ENCODE data around the gene ATG7.

The ATG7 gene, protein sequence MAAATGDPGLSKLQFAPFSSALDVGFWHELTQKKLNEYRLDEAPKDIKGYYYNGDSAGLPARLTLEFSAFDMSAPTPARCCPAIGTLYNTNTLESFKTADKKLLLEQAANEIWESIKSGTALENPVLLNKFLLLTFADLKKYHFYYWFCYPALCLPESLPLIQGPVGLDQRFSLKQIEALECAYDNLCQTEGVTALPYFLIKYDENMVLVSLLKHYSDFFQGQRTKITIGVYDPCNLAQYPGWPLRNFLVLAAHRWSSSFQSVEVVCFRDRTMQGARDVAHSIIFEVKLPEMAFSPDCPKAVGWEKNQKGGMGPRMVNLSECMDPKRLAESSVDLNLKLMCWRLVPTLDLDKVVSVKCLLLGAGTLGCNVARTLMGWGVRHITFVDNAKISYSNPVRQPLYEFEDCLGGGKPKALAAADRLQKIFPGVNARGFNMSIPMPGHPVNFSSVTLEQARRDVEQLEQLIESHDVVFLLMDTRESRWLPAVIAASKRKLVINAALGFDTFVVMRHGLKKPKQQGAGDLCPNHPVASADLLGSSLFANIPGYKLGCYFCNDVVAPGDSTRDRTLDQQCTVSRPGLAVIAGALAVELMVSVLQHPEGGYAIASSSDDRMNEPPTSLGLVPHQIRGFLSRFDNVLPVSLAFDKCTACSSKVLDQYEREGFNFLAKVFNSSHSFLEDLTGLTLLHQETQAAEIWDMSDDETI
- long read RNA-seq, full-length matches to known transcripts: 142 of 261 reads
- long read RNA-seq, partial matches to known transcripts: 49 of 261 reads
- long read RNA-seq, other reads (novel, unspliced or antisense): 70 of 261 reads

DNA sequence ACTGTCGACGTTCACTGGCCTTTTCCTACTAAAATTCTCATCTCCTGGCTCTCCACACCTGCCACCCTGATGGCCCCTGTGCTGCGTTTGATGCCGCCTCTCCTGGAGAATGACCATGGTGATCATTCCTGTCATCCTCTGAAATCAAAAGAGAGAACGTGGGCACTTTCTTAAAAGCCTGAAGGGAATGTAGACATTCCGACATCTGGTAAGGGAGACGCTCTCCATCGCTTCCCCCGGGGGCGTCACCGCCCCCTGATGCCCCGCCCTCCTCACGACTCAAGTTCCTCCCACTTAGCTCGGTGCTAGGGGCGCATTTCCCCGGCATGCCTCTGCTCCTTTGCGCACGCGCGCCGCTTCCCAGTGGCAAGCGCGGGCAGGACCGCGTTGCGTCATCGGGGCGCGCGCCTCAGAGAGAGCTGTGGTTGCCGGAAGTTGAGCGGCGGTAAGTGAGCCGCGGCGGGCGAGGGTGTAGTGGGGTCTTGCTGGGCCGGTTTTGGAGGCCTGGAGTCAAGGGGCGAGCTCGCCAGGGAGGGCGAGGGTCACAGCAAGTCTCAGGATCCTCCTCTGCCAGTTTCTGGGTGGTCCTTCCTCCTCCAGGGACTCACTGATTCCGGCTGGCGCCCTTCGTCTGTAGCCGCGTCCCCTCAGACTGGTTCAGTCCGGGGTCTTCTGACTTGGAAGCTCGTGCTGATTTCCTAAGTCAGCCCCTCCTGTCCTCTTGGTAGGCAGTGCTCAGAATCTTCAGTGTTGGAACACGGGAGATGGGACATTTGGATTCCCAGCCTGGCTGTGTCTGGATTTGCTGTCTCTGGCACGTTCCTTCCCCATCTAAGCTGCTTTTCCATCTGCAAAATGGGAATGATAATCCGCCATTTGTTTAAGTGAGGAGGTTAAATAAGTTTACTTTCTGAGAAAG, at the start of gene ATG7:
TSS of gene ATG7 (plus strand) at position 412 of the 919 bp plus-strand sequence. CDS start 26,299 bp downstream, outside the sequence.
- TF ChIP-seq POLR2AphosphoS5 (IDR thresholded peaks at IDR 0.05; ENCODE audit: low read depth): peak; percentile 91
- TF ChIP-seq SPI1 (IDR thresholded peaks at IDR 0.05; ENCODE audit: borderline replicate concordance, low read depth): peak; percentile 60; the same call in 1 of the 2 replicates
- no peak for TF ChIP-seq CTCF (IDR thresholded peaks at IDR 0.05; ENCODE audit: insufficient read depth, low read length)
- Histone ChIP-seq H3K27me3 (ENCODE audit: insufficient read depth, poor library complexity, severe bottlenecking) (no peaks in the 10 kb centered on the region), H3K4me3 (replicated peaks; ENCODE audit: insufficient read depth, low read length) (peak within 1 kb of the TSS; percentile 97), H3K27ac (replicated peaks) (peak within 1 kb of the TSS; percentile 94)
- peak; percentile 97 to 98 for DNase-seq (ENCODE audit: low read depth in 1 of 2, low spot score in 1 of 2)

GRCh38 chr3:11224010-11224409, 48.2 kb upstream of the ATG7 start:
- no peak for DNase-seq (ENCODE audit: low read depth in 1 of 2, low spot score in 1 of 2)
- TF ChIP-seq, protein P1, sequence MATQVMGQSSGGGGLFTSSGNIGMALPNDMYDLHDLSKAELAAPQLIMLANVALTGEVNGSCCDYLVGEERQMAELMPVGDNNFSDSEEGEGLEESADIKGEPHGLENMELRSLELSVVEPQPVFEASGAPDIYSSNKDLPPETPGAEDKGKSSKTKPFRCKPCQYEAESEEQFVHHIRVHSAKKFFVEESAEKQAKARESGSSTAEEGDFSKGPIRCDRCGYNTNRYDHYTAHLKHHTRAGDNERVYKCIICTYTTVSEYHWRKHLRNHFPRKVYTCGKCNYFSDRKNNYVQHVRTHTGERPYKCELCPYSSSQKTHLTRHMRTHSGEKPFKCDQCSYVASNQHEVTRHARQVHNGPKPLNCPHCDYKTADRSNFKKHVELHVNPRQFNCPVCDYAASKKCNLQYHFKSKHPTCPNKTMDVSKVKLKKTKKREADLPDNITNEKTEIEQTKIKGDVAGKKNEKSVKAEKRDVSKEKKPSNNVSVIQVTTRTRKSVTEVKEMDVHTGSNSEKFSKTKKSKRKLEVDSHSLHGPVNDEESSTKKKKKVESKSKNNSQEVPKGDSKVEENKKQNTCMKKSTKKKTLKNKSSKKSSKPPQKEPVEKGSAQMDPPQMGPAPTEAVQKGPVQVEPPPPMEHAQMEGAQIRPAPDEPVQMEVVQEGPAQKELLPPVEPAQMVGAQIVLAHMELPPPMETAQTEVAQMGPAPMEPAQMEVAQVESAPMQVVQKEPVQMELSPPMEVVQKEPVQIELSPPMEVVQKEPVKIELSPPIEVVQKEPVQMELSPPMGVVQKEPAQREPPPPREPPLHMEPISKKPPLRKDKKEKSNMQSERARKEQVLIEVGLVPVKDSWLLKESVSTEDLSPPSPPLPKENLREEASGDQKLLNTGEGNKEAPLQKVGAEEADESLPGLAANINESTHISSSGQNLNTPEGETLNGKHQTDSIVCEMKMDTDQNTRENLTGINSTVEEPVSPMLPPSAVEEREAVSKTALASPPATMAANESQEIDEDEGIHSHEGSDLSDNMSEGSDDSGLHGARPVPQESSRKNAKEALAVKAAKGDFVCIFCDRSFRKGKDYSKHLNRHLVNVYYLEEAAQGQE (IDR thresholded peaks at IDR 0.05; ENCODE audit: insufficient replicate concordance, low read depth): no peak
- TF ChIP-seq POLR2AphosphoS5 (IDR thresholded peaks at IDR 0.05; ENCODE audit: low read depth) (no peak), SPI1 (IDR thresholded peaks at IDR 0.05; ENCODE audit: borderline replicate concordance, low read depth) (no peak), CTCF (IDR thresholded peaks at IDR 0.05; ENCODE audit: insufficient read depth, low read length) (no peak), GABPA (IDR thresholded peaks at IDR 0.05; ENCODE audit: low read depth) (no peak)
- Histone ChIP-seq H3K4me3 (replicated peaks; ENCODE audit: insufficient read depth, low read length) (no peak overlapping the region), H3K27me3 (ENCODE audit: insufficient read depth, poor library complexity, severe bottlenecking) (no peaks in the 10 kb centered on the region), H3K27ac (replicated peaks) (no peak overlapping the region)

GRCh38 chr3:11224870-11225229, 47.3 kb upstream of the ATG7 start:
- TF ChIP-seq CTCF (IDR thresholded peaks at IDR 0.05; ENCODE audit: insufficient read depth, low read length) (no peak), GABPA (IDR thresholded peaks at IDR 0.05; ENCODE audit: low read depth) (no peak), POLR2AphosphoS5 (IDR thresholded peaks at IDR 0.05; ENCODE audit: low read depth) (no peak), SPI1 (IDR thresholded peaks at IDR 0.05; ENCODE audit: borderline replicate concordance, low read depth) (no peak)
- TF ChIP-seq, protein P1 (IDR thresholded peaks at IDR 0.05; ENCODE audit: insufficient replicate concordance, low read depth): no peak
- Histone ChIP-seq H3K4me3 (replicated peaks; ENCODE audit: insufficient read depth, low read length) (peak overlapping the region; percentile 52), H3K27ac (replicated peaks) (peak overlapping the region; percentile 63), H3K27me3 (ENCODE audit: insufficient read depth, poor library complexity, severe bottlenecking) (no peaks in the 10 kb centered on the region)
- no peak for DNase-seq (ENCODE audit: low read depth in 1 of 2, low spot score in 1 of 2)

Data from HL-60 (cell line).